WTC11 (cell line): Measurements from ENCODE around the gene FGFBP2. TPM values are rescaled to one million over a fixed set of nuclear protein-coding genes. Genes with fewer than 3 reads are reported as not detected.

Experiments used
- ATAC-seq: fragments of 200-7000 bp; cut with Tn5 transposase; 2 replicates; pipeline ENCODE4 v1.10.0; 2021; ENCODE audit warnings: mild to moderate bottlenecking, moderate library complexity
- CTCF ChIA-PET: fragments of 300-600 bp; sonication (Branson Sonifier 250); formaldehyde crosslinking; loops from one replicate; lab custom pipeline; 2021; ENCODE audit warnings: antibody characterized with exemption; lab: Charles Lee
- POLR2A ChIA-PET: fragments of 350-600 bp; sonication (Branson Sonifier 250); formaldehyde crosslinking; loops from one replicate; lab custom pipeline; 2021; ENCODE audit warnings: antibody characterized with exemption; lab: Charles Lee
- DNase-seq: peaks from one replicate; pipeline ENCODE4 v3.0.0; 2021; ENCODE audit warnings: low spot score
- H3K27ac Mint-ChIP-seq: 2 replicates; pipeline ENCODE4 v1.8.0; 2021; ENCODE audit warnings: mixed read lengths
- H3K27me3 Mint-ChIP-seq: 2 replicates; pipeline ENCODE4 v1.8.0; 2021; ENCODE audit warnings: low read depth, mild to moderate bottlenecking, moderate library complexity, mixed read lengths
- H3K36me3 Mint-ChIP-seq: 2 replicates; pipeline ENCODE4 v1.8.0; 2021; ENCODE audit warnings: mixed read lengths
- H3K4me1 Mint-ChIP-seq: 2 replicates; pipeline ENCODE4 v1.8.0; 2022; ENCODE audit warnings: mixed read lengths
- H3K4me3 Mint-ChIP-seq: 2 replicates; pipeline ENCODE4 v1.8.0; 2021; ENCODE audit warnings: mild to moderate bottlenecking, moderate library complexity, mixed read lengths
- H3K9me3 Mint-ChIP-seq: 2 replicates; pipeline ENCODE4 v1.8.0; 2021; ENCODE audit warnings: mixed read lengths
- CREB1 ChIP-seq: sonication (generic); formaldehyde crosslinking; IDR thresholded peaks from 2 replicates; pipeline ENCODE4 v1.8.0; 2023; ENCODE audit warnings: mild to moderate bottlenecking, missing genetic modification reagents
- ESRRA ChIP-seq: sonication (generic); formaldehyde crosslinking; IDR thresholded peaks from 2 replicates; pipeline ENCODE4 v1.8.1; 2022; ENCODE audit warnings: mild to moderate bottlenecking, missing genetic modification reagents, borderline replicate concordance
- FOXJ3 ChIP-seq: sonication (generic); formaldehyde crosslinking; IDR thresholded peaks from 2 replicates; pipeline ENCODE4 v1.9.0; 2021; ENCODE audit warnings: missing genetic modification reagents, mild to moderate bottlenecking, borderline replicate concordance
- GTF2I ChIP-seq: fragments of 250-450 bp; sonication (Bioruptor Pico); conservative IDR thresholded peaks from 2 replicates; pipeline ENCODE4 v1.4.0; 2021; ENCODE audit warnings: mild to moderate bottlenecking
- HMGA2 ChIP-seq: fragments of 250-450 bp; sonication (Bioruptor Pico); IDR thresholded peaks from 2 replicates; pipeline ENCODE4 v1.4.0; 2021; ENCODE audit warnings: mild to moderate bottlenecking, moderate library complexity
- MYBL2 ChIP-seq: sonication (generic); formaldehyde crosslinking; IDR thresholded peaks from 2 replicates; pipeline ENCODE4 v1.8.1; 2023; ENCODE audit warnings: mild to moderate bottlenecking, moderate library complexity, missing genetic modification reagents
- NR3C1 ChIP-seq: sonication (generic); formaldehyde crosslinking; conservative IDR thresholded peaks from 2 replicates; pipeline ENCODE4 v1.8.1; 2023; ENCODE audit warnings: low read depth, mild to moderate bottlenecking, missing genetic modification reagents
- PRRX2 ChIP-seq: fragments of 250-450 bp; sonication (Bioruptor Pico); IDR thresholded peaks from 2 replicates; pipeline ENCODE4 v1.8.0; 2021; ENCODE audit warnings: mild to moderate bottlenecking
- RELA ChIP-seq: sonication (generic); formaldehyde crosslinking; IDR thresholded peaks from 2 replicates; pipeline ENCODE4 v1.8.1; 2022; ENCODE audit warnings: missing genetic modification reagents, mild to moderate bottlenecking, borderline replicate concordance
- RORB ChIP-seq: fragments of 250-450 bp; sonication (Bioruptor Pico); IDR thresholded peaks from 2 replicates; pipeline ENCODE4 v1.9.0; 2021; ENCODE audit warnings: mild to moderate bottlenecking
- TCF7 ChIP-seq: sonication (generic); formaldehyde crosslinking; IDR thresholded peaks from 2 replicates; pipeline ENCODE4 v1.8.0; 2022; ENCODE audit warnings: mild to moderate bottlenecking, low read depth, missing genetic modification reagents, moderate library complexity
- TEAD1 ChIP-seq: sonication (generic); formaldehyde crosslinking; IDR thresholded peaks from 2 replicates; pipeline ENCODE4 v1.8.0; 2022; ENCODE audit warnings: mild to moderate bottlenecking, missing genetic modification reagents
- TEAD4 ChIP-seq: sonication (generic); formaldehyde crosslinking; IDR thresholded peaks from 2 replicates; pipeline ENCODE4 v1.8.0; 2022; ENCODE audit warnings: mild to moderate bottlenecking, missing genetic modification reagents
- ZBTB21 ChIP-seq: sonication (generic); formaldehyde crosslinking; IDR thresholded peaks from 2 replicates; pipeline ENCODE4 v1.8.1; 2023; ENCODE audit warnings: mild to moderate bottlenecking, missing genetic modification reagents, borderline replicate concordance
- ZNF138 ChIP-seq: sonication (generic); formaldehyde crosslinking; conservative IDR thresholded peaks from 2 replicates; pipeline ENCODE4 v1.8.1; 2022; ENCODE audit warnings: mild to moderate bottlenecking, moderate library complexity, missing genetic modification reagents
- ZNF263 ChIP-seq: sonication (generic); formaldehyde crosslinking; IDR thresholded peaks from 2 replicates; pipeline ENCODE4 v1.8.1; 2022; ENCODE audit warnings: low read depth, mild to moderate bottlenecking, moderate library complexity, missing genetic modification reagents
- ZNF396 ChIP-seq: fragments of 250-450 bp; sonication (Bioruptor Pico); IDR thresholded peaks from 2 replicates; pipeline ENCODE4 v1.8.0; 2021; ENCODE audit warnings: mild to moderate bottlenecking, moderate library complexity, borderline replicate concordance
- ZNF423 ChIP-seq: fragments of 250-450 bp; sonication (Bioruptor Pico); IDR thresholded peaks from 2 replicates; pipeline ENCODE4 v2.1.2; 2022; ENCODE audit warnings: mild to moderate bottlenecking, moderate library complexity
- total RNA-seq: library from RNA; stranded (reverse); gene quantifications from 3 replicates; pipeline ENCODE4 v1.2.3, GENCODE V29; 2021
- TF ChIP-seq, protein P1 (sequence below): sonication (generic); formaldehyde crosslinking; IDR thresholded peaks from 2 replicates; pipeline ENCODE4 v1.8.1; 2023; ENCODE audit warnings: mild to moderate bottlenecking, missing genetic modification reagents, borderline replicate concordance
- TF ChIP-seq, protein P2 (sequence below): fragments of 250-450 bp; sonication (Bioruptor Pico); IDR thresholded peaks from 2 replicates; pipeline ENCODE4 v2.1.2; 2022; ENCODE audit warnings: mild to moderate bottlenecking, moderate library complexity
- TF ChIP-seq, protein P3 (sequence below): sonication (generic); formaldehyde crosslinking; IDR thresholded peaks from 2 replicates; pipeline ENCODE4 v1.8.1; 2023; ENCODE audit warnings: mild to moderate bottlenecking, missing genetic modification reagents, moderate library complexity
- TF ChIP-seq, protein P4 (sequence below): fragments of 250-450 bp; sonication (Bioruptor Pico); IDR thresholded peaks from 2 replicates; pipeline ENCODE4 v1.9.0; 2021; ENCODE audit warnings: mild to moderate bottlenecking
- TF ChIP-seq, protein P5 (sequence below): sonication (generic); formaldehyde crosslinking; IDR thresholded peaks from 2 replicates; pipeline ENCODE4 v1.8.1; 2022; ENCODE audit warnings: low read depth, mild to moderate bottlenecking, moderate library complexity, missing genetic modification reagents, borderline replicate concordance
- TF ChIP-seq, protein P6 (sequence below): sonication (generic); formaldehyde crosslinking; IDR thresholded peaks from 2 replicates; pipeline ENCODE4 v1.8.0; 2022; ENCODE audit warnings: missing genetic modification reagents
- TF ChIP-seq, protein P7 (sequence below): sonication (generic); formaldehyde crosslinking; IDR thresholded peaks from 2 replicates; pipeline ENCODE4 v1.8.1; 2023; ENCODE audit warnings: mild to moderate bottlenecking, missing genetic modification reagents

Gene FGFBP2
- total RNA-seq, 1 experiment from 2014 or later, result 0.24 TPM

DNA sequence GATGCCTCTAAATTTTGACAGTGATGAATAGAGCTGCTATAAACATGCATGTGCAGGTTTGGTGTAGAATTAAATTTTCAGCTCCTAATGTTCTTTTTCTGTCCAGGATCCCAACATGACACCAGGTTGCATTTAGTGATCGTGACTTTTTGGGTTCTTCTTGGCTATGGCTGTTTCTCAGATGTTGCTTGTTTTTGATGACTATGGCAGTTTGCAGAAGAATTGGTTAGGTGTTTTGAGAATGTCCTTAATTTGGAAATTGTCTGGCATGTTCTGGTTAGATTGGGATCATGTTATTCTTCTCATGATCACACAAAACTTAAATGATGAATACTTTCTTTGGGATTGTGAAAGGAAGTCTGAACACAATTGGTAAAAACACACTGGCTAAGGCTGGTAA, 20.7 kb downstream of the FGFBP2 start:
- no peaks in the 10 kb centered on the region for H3K36me3 Mint-ChIP-seq
- ATAC-seq (no peak), DNase-seq (no peak)
- peaks cover 11% of the 10 kb centered on the region for H3K4me1 Mint-ChIP-seq
- POLR2A ChIA-PET, result no interaction called here
- H3K9me3 Mint-ChIP-seq, result peaks cover 5% of the 10 kb centered on the region; the same call in 1 of the 2 replicates
- TF ChIP-seq, protein P1, sequence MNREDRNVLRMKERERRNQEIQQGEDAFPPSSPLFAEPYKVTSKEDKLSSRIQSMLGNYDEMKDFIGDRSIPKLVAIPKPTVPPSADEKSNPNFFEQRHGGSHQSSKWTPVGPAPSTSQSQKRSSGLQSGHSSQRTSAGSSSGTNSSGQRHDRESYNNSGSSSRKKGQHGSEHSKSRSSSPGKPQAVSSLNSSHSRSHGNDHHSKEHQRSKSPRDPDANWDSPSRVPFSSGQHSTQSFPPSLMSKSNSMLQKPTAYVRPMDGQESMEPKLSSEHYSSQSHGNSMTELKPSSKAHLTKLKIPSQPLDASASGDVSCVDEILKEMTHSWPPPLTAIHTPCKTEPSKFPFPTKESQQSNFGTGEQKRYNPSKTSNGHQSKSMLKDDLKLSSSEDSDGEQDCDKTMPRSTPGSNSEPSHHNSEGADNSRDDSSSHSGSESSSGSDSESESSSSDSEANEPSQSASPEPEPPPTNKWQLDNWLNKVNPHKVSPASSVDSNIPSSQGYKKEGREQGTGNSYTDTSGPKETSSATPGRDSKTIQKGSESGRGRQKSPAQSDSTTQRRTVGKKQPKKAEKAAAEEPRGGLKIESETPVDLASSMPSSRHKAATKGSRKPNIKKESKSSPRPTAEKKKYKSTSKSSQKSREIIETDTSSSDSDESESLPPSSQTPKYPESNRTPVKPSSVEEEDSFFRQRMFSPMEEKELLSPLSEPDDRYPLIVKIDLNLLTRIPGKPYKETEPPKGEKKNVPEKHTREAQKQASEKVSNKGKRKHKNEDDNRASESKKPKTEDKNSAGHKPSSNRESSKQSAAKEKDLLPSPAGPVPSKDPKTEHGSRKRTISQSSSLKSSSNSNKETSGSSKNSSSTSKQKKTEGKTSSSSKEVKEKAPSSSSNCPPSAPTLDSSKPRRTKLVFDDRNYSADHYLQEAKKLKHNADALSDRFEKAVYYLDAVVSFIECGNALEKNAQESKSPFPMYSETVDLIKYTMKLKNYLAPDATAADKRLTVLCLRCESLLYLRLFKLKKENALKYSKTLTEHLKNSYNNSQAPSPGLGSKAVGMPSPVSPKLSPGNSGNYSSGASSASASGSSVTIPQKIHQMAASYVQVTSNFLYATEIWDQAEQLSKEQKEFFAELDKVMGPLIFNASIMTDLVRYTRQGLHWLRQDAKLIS (CRISPR knock-in tag), result no peak
- TF ChIP-seq TEAD4 (CRISPR knock-in tag) (no peak), PRRX2 (CRISPR knock-in tag) (no peak), RORB (no peak), ZBTB21 (CRISPR knock-in tag) (no peak), HMGA2 (no peak), GTF2I (CRISPR knock-in tag) (no peak), TCF7 (CRISPR knock-in tag) (no peak), ZNF138 (CRISPR knock-in tag) (no peak), CREB1 (CRISPR knock-in tag) (no peak), TEAD1 (CRISPR knock-in tag) (no peak), ZNF263 (no peak), ZNF423 (no peak)
- TF ChIP-seq, protein P2, sequence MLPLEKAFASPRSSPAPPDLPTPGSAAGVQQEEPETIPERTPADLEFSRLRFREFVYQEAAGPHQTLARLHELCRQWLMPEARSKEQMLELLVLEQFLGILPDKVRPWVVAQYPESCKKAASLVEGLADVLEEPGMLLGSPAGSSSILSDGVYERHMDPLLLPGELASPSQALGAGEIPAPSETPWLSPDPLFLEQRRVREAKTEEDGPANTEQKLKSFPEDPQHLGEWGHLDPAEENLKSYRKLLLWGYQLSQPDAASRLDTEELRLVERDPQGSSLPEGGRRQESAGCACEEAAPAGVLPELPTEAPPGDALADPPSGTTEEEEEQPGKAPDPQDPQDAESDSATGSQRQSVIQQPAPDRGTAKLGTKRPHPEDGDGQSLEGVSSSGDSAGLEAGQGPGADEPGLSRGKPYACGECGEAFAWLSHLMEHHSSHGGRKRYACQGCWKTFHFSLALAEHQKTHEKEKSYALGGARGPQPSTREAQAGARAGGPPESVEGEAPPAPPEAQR, result no peak
- TF ChIP-seq, protein P3, sequence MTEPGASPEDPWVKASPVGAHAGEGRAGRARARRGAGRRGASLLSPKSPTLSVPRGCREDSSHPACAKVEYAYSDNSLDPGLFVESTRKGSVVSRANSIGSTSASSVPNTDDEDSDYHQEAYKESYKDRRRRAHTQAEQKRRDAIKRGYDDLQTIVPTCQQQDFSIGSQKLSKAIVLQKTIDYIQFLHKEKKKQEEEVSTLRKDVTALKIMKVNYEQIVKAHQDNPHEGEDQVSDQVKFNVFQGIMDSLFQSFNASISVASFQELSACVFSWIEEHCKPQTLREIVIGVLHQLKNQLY, result no peak
- TF ChIP-seq, protein P4, sequence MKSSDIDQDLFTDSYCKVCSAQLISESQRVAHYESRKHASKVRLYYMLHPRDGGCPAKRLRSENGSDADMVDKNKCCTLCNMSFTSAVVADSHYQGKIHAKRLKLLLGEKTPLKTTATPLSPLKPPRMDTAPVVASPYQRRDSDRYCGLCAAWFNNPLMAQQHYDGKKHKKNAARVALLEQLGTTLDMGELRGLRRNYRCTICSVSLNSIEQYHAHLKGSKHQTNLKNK (CRISPR knock-in tag), result no peak
- TF ChIP-seq, protein P5, sequence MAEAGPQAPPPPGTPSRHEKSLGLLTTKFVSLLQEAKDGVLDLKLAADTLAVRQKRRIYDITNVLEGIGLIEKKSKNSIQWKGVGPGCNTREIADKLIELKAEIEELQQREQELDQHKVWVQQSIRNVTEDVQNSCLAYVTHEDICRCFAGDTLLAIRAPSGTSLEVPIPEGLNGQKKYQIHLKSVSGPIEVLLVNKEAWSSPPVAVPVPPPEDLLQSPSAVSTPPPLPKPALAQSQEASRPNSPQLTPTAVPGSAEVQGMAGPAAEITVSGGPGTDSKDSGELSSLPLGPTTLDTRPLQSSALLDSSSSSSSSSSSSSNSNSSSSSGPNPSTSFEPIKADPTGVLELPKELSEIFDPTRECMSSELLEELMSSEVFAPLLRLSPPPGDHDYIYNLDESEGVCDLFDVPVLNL (CRISPR knock-in tag), result no peak
- TF ChIP-seq, all 79 proteins: peak for 0
- Mint-ChIP-seq H3K4me3 (no peak overlapping the region), H3K27ac (no peak overlapping the region), H3K27me3 (no peaks in the 10 kb centered on the region)
- CTCF ChIA-PET, result interaction anchor here (1.0 kb wide), 1 partner anchor 136 kb away, joined by 4 read pairs; no protein-coding TSS in a partner anchor

DNA sequence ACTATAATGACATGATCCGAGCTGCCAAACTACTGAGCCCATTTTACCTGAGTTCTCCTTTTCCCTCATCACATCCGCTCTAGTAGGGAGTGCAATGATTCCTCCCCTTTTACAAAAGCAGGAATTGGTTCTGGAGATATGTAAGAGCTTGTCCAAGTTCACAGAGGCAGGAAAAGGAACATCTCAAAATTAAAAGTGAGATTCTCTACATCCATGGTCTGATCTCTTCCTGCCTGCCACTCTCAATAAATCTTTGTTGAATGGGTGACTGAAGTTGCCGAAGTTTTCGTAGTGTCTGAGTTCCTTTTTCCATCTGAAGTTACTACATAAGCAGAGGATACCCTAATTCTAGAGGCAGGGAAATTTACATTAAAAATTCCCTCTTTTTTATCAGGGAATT, 24.3 kb downstream of the FGFBP2 start, which contains the start of gene FGFBP1:
Gene FGFBP1 (minus strand): TSS at position 101 of the 400 bp plus-strand sequence. CDS start 2,108 bp downstream, outside the sequence.
- CTCF ChIA-PET, result interaction anchor here (0.9 to 3.8 kb wide), 4 partner anchors 17 to 133 kb away, joined by 3 to 20 read pairs (median 16); no protein-coding TSS in a partner anchor
- H3K27me3 Mint-ChIP-seq, result no peaks in the 10 kb centered on the region
- no peak for ATAC-seq
- H3K36me3 Mint-ChIP-seq, result no peaks in the 10 kb centered on the region
- H3K9me3 Mint-ChIP-seq, result no peaks in the 10 kb centered on the region
- H3K4me1 Mint-ChIP-seq, result peaks cover 11% of the 10 kb centered on the region
- no peak for DNase-seq
- H3K4me3 Mint-ChIP-seq, result no peak within 1 kb of the TSS
- POLR2A ChIA-PET, result no interaction called here
- no peak within 1 kb of the TSS for H3K27ac Mint-ChIP-seq
- TF ChIP-seq RELA (CRISPR knock-in tag) (no peak), MYBL2 (CRISPR knock-in tag) (no peak), NR3C1 (CRISPR knock-in tag) (no peak), ZBTB21 (CRISPR knock-in tag) (no peak), ZNF396 (CRISPR knock-in tag) (no peak), FOXJ3 (CRISPR knock-in tag) (no peak), ESRRA (CRISPR knock-in tag) (no peak)
- TF ChIP-seq, protein P6, sequence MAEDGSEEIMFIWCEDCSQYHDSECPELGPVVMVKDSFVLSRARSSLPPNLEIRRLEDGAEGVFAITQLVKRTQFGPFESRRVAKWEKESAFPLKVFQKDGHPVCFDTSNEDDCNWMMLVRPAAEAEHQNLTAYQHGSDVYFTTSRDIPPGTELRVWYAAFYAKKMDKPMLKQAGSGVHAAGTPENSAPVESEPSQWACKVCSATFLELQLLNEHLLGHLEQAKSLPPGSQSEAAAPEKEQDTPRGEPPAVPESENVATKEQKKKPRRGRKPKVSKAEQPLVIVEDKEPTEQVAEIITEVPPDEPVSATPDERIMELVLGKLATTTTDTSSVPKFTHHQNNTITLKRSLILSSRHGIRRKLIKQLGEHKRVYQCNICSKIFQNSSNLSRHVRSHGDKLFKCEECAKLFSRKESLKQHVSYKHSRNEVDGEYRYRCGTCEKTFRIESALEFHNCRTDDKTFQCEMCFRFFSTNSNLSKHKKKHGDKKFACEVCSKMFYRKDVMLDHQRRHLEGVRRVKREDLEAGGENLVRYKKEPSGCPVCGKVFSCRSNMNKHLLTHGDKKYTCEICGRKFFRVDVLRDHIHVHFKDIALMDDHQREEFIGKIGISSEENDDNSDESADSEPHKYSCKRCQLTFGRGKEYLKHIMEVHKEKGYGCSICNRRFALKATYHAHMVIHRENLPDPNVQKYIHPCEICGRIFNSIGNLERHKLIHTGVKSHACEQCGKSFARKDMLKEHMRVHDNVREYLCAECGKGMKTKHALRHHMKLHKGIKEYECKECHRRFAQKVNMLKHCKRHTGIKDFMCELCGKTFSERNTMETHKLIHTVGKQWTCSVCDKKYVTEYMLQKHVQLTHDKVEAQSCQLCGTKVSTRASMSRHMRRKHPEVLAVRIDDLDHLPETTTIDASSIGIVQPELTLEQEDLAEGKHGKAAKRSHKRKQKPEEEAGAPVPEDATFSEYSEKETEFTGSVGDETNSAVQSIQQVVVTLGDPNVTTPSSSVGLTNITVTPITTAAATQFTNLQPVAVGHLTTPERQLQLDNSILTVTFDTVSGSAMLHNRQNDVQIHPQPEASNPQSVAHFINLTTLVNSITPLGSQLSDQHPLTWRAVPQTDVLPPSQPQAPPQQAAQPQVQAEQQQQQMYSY (CRISPR knock-in tag), result no peak
- TF ChIP-seq, protein P7, sequence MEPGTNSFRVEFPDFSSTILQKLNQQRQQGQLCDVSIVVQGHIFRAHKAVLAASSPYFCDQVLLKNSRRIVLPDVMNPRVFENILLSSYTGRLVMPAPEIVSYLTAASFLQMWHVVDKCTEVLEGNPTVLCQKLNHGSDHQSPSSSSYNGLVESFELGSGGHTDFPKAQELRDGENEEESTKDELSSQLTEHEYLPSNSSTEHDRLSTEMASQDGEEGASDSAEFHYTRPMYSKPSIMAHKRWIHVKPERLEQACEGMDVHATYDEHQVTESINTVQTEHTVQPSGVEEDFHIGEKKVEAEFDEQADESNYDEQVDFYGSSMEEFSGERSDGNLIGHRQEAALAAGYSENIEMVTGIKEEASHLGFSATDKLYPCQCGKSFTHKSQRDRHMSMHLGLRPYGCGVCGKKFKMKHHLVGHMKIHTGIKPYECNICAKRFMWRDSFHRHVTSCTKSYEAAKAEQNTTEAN, result no peak
